ENCODE measurements around the gene HMCN2.

HMCN2 gene

GRCh38 chr9:130427326-130427725 is 161.8 kb downstream of the HMCN2 start:
- Histone ChIP-seq H3K27ac (no peak overlapping the region), H3K79me2 (no peaks in the 10 kb centered on the region)

GRCh38 chr9:130428086-130428665 is 162.6 kb downstream of the HMCN2 start:
- no peak overlapping the region for H3K27ac ChIP-seq
- H3K27me3 ChIP-seq (ENCODE audit: control insufficient read depth, insufficient read depth, low read length) = no peaks in the 10 kb centered on the region
- H3K4me1 ChIP-seq = no peaks in the 10 kb centered on the region

More at GRCh38 chr9:130427326-130427725, 161.8 kb downstream of the HMCN2 start:
- no peaks in the 10 kb centered on the region for H3K4me1 ChIP-seq
- H3K4me3 ChIP-seq (ENCODE audit: low read depth, low read length) = no peak overlapping the region
- H3K4me2 ChIP-seq (ENCODE audit: low read length) = no peak overlapping the region
- TF ChIP-seq, protein P1, sequence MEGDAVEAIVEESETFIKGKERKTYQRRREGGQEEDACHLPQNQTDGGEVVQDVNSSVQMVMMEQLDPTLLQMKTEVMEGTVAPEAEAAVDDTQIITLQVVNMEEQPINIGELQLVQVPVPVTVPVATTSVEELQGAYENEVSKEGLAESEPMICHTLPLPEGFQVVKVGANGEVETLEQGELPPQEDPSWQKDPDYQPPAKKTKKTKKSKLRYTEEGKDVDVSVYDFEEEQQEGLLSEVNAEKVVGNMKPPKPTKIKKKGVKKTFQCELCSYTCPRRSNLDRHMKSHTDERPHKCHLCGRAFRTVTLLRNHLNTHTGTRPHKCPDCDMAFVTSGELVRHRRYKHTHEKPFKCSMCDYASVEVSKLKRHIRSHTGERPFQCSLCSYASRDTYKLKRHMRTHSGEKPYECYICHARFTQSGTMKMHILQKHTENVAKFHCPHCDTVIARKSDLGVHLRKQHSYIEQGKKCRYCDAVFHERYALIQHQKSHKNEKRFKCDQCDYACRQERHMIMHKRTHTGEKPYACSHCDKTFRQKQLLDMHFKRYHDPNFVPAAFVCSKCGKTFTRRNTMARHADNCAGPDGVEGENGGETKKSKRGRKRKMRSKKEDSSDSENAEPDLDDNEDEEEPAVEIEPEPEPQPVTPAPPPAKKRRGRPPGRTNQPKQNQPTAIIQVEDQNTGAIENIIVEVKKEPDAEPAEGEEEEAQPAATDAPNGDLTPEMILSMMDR (IDR thresholded peaks at IDR 0.05) = no peak
- no peaks in the 10 kb centered on the region for H3K27me3 ChIP-seq (ENCODE audit: control insufficient read depth, insufficient read depth, low read length)
- no peak overlapping the region for H2AFZ ChIP-seq
- H3K9me3 ChIP-seq (ENCODE audit: control insufficient read depth, low read length) = no peaks in the 10 kb centered on the region
- H3K9ac ChIP-seq = no peak overlapping the region
- no peaks in the 10 kb centered on the region for H3K36me3 ChIP-seq (ENCODE audit: control insufficient read depth, insufficient read depth, low read length)

DNA sequence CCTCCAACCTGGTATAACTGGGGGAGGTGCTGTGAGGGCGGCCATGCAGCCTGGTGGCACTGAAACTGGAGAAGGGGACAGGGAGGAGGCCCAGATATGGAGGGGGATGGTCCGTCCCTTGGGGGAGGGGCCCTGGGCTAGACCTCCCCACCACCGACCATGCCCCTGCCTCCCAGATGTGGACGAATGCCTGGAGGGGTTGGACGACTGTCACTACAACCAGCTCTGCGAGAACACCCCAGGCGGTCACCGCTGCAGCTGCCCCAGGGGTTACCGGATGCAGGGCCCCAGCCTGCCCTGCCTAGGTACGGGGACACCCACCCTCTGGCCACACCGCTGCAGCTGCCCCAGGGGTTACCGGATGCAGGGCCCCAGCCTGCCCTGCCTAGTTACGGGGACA is 163.8 kb downstream of the HMCN2 start:
- H3K9ac ChIP-seq = no peak overlapping the region
- H3K36me3 ChIP-seq (ENCODE audit: control insufficient read depth, insufficient read depth, low read length) = no peaks in the 10 kb centered on the region
- H3K27me3 ChIP-seq (ENCODE audit: control insufficient read depth, insufficient read depth, low read length) = no peaks in the 10 kb centered on the region
- H3K27ac ChIP-seq = no peak overlapping the region
- H3K4me2 ChIP-seq (ENCODE audit: low read length) = no peak overlapping the region
- H3K9me3 ChIP-seq (ENCODE audit: control insufficient read depth, low read length) = no peaks in the 10 kb centered on the region
- no peaks in the 10 kb centered on the region for H3K4me1 ChIP-seq
- H3K4me3 ChIP-seq (ENCODE audit: low read depth, low read length) = no peak overlapping the region
- no peaks in the 10 kb centered on the region for H3K79me2 ChIP-seq
- H2AFZ ChIP-seq = no peak overlapping the region
- TF ChIP-seq, protein P1 (IDR thresholded peaks at IDR 0.05) = no peak

More at GRCh38 chr9:130428086-130428665, 162.6 kb downstream of the HMCN2 start:
- Histone ChIP-seq H3K4me2 (ENCODE audit: low read length) (no peak overlapping the region), H3K9ac (no peak overlapping the region), H3K4me3 (ENCODE audit: low read depth, low read length) (no peak overlapping the region), H3K79me2 (no peaks in the 10 kb centered on the region), H3K36me3 (ENCODE audit: control insufficient read depth, insufficient read depth, low read length) (no peaks in the 10 kb centered on the region), H3K9me3 (ENCODE audit: control insufficient read depth, low read length) (no peaks in the 10 kb centered on the region), H2AFZ (no peak overlapping the region)
- TF ChIP-seq, protein P1 (IDR thresholded peaks at IDR 0.05) = no peak

DNA sequence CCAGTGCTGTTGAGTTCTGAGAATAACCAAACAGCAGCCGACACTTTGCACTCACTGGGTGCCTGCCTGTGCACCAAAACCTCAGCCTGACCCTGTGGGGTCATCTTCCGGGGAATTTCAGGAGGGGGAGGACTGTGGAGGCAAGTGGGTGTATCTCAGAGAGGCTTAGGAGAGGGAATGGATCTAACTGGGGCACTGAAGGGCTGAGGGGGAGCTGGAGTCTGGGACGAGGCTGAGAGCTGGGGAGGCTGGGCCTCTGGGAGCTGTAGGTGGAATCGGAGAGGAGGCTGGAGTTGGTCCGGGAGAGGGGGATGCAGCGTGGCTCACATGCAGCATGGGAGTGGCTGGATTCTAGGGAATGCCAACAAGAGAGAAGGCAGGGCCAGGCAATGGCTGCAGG is 164.3 kb downstream of the HMCN2 start:
- Histone ChIP-seq H3K4me1 (no peaks in the 10 kb centered on the region), H3K9me3 (ENCODE audit: control insufficient read depth, low read length) (no peaks in the 10 kb centered on the region), H3K79me2 (no peaks in the 10 kb centered on the region), H3K4me2 (ENCODE audit: low read length) (no peak overlapping the region), H3K9ac (no peak overlapping the region), H3K27me3 (ENCODE audit: control insufficient read depth, insufficient read depth, low read length) (no peaks in the 10 kb centered on the region), H3K36me3 (ENCODE audit: control insufficient read depth, insufficient read depth, low read length) (no peaks in the 10 kb centered on the region), H2AFZ (no peak overlapping the region), H3K27ac (no peak overlapping the region), H3K4me3 (ENCODE audit: low read depth, low read length) (no peak overlapping the region)
- TF ChIP-seq, protein P1 (IDR thresholded peaks at IDR 0.05) = no peak

DNA sequence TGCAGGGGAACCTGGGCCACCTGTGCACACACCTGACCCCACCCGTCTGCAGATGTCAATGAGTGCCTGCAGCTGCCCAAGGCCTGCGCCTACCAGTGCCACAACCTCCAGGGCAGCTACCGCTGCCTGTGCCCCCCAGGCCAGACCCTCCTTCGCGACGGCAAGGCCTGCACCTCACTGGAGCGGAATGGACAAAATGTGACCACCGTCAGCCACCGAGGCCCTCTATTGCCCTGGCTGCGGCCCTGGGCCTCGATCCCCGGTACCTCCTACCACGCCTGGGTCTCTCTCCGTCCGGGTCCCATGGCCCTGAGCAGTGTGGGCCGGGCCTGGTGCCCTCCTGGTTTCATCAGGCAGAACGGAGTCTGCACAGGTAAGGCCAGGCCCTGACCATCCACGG is 164.7 kb downstream of the HMCN2 start:
- Histone ChIP-seq H3K4me2 (ENCODE audit: low read length) (no peak overlapping the region), H3K9ac (no peak overlapping the region), H3K27me3 (ENCODE audit: control insufficient read depth, insufficient read depth, low read length) (no peaks in the 10 kb centered on the region), H3K36me3 (ENCODE audit: control insufficient read depth, insufficient read depth, low read length) (no peaks in the 10 kb centered on the region), H3K4me3 (ENCODE audit: low read depth, low read length) (no peak overlapping the region), H3K79me2 (no peaks in the 10 kb centered on the region), H3K9me3 (ENCODE audit: control insufficient read depth, low read length) (no peaks in the 10 kb centered on the region), H2AFZ (no peak overlapping the region), H3K27ac (no peak overlapping the region), H3K4me1 (no peaks in the 10 kb centered on the region)
- TF ChIP-seq, protein P1 (IDR thresholded peaks at IDR 0.05) = no peak

Measured in parathyroid adenoma (tissue), 2 donors.